Stimulated activated CD4-positive, alpha-beta T cell treated with anti-CD3 and anti-CD28 coated beads, Interleukin-1b, Interleukin-23, amount 100 ng/mL, for 1 hour (primary cell): ENCODE data around the gene MAEA.
"Not testable (repeated sequence)": the region's sequence is repeated elsewhere in the genome, so short reads cannot be mapped to it uniquely, and the experiment has no call there.

Experiments used
- DNase-seq, 2 donors: peaks; one replicate each; pipeline ENCODE4 v3.0.0-alpha.2; 2020; ENCODE audit warnings: low read depth in 2 of 2

Gene MAEA

DNA sequence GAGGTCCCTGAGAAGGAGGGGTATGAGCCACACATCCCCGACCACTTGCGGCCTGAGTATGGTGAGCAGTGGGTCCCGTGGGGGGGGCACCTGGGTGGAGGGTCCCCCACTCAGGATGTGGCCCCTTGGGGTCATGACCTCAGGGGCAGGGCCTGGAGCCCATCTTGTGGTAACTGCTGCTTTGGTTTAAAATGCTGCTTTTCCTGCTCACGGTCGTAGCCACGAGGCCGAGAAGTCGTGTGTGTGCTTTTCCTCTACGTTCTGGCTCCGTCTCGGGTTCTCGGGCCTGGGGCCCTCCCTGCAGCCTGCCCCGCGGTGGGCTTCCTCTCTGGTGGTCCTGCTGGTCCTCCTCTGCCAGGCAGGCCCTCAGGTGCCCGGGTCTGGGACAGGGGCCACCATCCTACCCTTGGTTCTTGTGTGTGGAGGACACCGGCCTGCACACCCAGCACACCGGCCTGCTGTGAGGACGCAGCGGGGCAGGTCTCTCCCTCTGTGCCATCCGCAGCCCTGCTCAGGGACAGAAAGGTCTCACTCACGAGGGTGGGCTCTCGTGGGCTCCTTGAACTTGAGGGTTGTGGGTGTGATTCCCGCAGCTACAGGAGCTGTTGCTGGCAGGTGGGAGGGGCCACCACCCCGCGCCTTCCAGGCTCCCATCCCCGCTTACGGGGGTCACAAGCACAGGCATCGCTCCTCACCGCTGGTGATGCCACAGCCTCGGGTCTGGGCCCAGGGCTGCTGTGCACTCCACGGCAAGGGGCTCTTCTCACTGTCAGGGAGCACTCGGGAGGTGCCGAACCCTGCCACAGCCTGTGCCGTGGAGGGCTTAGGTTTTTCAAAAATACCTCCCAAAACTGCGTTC is 76.9 kb downstream of the MAEA start:
- no peak for DNase-seq

DNA sequence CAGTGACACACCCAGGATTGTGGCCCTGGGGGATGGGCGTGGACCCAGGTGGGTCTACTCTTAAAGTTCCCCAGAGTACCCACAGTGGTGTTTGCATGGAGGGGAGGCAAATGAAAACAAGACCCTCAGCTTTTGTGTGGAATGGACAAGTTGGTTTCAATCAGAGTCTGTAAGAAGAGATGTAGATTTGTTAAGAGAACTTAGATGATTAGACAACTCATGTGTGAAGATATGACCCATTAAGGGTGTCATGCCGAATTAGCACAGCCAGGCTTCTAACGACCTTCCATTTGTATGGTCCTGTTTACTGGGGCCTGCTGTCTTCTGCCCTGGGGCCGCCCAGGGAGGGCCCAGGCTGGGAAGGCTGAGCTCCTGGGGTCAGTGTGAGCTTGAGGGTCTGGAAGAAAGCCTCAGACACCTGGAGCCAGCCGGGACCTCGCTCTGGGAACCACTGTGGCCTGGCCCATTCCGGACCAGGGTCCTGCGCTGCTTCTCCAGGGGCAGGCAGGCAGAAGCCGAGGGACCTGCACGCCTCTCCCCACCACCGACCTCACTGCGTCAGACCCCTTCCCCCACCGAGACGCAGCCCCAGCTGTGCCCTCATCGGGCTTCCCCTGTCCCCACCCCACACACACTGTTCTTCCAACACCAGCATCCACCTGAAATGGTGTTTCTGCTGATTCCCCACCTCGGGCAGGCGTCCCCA is 77.7 kb downstream of the MAEA start:
- no peak for DNase-seq

DNA sequence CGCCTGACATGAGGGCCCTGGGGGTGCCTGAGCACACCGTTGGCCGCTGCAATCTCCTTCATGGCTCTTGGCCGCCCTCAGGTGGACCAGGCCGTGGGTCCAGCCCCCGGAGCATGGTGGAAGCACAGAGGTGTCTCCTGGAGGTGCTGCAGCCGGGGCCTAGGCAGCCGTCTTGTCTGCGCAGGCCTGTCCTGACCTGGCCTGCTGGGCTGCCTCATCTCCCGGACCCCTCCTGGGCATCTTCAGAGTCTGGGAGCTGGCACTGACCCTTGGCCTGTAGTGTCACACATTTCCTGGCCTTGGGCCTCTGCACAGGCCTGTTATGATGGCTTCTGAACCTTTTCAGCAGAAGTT is 78.2 kb downstream of the MAEA start:
- no peak for DNase-seq

DNA sequence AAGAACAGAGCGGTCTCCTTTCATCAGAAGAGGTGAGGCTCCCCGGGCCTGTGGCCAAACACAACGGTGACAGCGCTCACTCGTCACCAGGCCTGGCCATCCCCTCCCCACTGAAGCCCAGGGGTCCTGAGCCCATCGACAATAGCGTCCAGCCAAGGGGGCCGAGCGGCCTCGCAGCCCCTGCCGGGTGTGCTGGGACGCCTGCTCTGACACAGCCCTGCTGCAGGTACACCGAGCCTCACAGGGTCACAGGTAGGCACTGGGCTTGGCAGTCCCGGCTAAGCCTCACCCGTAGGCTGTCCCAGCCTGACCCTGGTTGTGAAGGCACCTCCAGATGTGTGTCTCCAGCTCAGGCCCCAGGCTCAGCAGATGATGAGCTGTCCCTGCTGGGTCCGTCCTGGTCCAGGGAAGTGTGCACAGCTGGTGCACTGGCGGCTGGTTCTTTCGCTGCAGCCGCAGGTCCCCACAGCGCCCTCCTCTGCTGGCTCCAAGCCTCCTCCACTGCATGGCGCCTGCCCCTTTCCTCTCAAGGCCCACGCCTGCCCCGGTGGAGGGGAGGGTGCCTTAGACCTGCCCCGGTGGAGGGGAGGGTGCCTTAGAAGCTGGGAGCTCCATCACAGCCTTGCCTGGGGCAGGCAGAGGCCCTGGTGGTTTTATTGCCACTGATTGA is 78.9 kb downstream of the MAEA start:
- no peak for DNase-seq

- no peak for DNase-seq
Observed at GRCh38 chr4:1369091-1369450, 79.4 kb downstream of the MAEA start.

DNA sequence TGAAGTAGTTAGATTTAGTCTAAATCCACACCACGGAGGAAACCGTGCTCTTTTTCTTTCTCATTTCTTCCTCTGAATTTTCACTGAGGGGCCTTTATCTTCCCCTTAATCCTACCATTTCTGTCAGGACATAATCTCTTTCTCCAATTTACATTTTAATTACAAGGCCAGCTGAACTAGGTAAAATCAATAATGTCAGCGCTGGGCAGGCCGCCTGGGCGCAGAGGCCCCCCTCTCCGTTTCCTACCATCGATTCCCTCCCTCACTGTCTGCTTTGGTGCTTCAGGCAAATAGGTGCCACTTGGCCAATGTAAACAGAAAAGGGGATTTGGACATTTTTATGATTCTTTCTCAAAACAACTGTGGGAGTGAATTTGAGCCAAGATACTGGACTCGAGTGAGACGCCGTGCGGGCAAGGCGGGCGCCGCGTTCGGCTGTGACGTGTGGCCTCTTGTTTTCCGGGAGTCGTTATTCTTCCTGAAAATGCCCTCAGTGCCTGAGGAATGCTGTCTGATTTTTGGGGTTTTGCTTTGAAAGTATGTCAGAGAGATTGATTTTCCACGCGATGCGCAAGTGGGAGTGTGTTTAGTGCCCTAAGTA is 79.9 kb downstream of the MAEA start:
- no peak for DNase-seq

GRCh38 chr4:1370321-1371124 is 80.8 kb downstream of the MAEA start:
- DNase-seq = no peak

GRCh38 chr4:1371176-1372165 is 81.8 kb downstream of the MAEA start:
- DNase-seq = no peak

GRCh38 chr4:1372576-1372975 is 82.9 kb downstream of the MAEA start:
- DNase-seq = not testable (repeated sequence)

- DNase-seq = no peak
Observed at GRCh38 chr4:1373892-1374705, 84.4 kb downstream of the MAEA start.

GRCh38 chr4:1374706-1375045 is 85.0 kb downstream of the MAEA start:
- DNase-seq = no peak

GRCh38 chr4:1375051-1375721 is 85.5 kb downstream of the MAEA start:
- no peak for DNase-seq

DNA sequence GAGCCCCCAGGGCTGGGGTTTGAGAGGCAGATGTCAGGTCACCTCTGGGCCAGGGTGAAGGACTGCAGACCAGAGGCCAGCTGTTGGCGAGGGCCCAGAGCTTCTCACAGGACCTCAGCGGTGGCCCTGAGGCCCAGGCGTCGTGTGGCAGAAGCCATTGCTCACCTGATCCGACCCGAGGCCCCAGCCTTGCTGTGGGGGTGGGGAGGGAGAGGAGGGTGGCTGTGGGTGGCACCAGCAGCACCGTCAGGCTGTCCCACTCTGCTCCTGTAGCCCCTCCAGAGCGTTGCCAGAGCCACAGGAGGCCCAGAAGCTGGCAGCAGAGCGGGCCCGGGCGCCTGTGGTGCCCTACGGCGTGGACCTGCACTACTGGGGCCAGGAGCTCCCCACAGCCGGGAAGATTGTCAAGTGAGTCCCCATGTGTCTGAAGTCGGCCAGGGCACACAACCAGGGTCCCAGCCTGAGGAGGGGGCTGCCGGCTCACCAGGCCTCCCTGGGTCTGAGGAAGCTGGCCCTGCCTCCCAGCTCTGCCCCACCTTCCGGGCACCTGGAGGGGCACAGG is 86.2 kb downstream of the MAEA start:
- DNase-seq = no peak

- DNase-seq = no peak
Observed at GRCh38 chr4:1376391-1376840, 86.7 kb downstream of the MAEA start.

GRCh38 chr4:1376841-1377605 is 87.3 kb downstream of the MAEA start:
- DNase-seq = no peak

DNA sequence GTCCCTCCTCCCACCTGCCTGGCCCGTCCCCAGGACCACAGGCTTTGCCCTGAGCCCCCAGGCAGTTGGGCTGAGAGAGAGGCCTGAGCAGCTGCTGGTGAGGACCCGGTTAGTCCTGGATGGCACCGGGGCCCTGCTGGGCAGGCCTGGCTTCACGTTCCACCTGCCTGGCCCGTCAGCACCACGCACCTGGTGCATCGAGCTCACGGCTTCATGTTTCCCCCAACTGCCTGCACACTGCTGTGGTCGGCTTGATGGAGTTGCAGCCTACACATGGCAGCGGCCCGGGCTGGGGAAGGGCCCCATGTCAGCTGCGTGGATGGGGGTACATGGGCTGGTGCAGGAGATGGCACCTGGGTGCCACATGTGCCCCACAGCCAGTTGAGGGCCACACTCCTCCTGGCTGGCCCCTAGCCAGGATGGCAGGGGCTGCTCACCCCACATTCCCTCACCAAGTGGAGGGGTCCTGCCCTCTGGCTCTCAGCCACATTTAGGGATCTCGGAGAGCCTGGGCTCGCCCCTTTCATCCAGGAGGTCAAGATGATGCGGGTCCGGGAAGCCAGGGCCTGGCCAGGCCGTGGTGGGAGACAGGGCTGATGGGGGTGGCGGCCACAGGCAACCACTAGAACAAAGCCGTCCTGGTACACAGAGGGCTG is 88.0 kb downstream of the MAEA start:
- no peak for DNase-seq

- no peak for DNase-seq
Observed at GRCh38 chr4:1378559-1379231, 89.0 kb downstream of the MAEA start.
